CD4-positive, alpha-beta T cell treated with Interferon gamma for 1 hour (primary cell): ENCODE results near the gene OR8K3.

Experiments
- DNase-seq: peaks from one replicate; pipeline ENCODE4 v3.0.0-alpha.2; 2020

OR8K3 gene

DNA sequence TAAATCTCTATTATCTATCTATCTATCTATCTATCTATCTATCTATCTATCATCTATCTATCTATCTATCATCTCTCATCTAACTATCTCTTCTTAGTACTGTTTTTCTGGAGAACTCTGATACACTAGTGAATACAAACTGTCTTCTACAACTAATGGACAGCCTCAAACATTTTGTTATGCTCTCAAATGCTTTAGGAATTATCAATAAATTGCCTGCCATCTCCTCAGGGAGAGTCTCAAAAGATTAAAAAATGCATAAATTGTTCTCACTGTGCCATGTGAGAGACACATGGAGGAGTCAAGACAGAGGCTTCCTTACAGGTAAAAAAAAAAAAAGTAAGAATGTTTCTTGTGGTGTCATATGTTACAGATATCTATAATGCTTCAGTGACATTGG is at the start of gene OR8K3:
Gene OR8K3 (plus strand): TSS at position 301 of the 400 bp plus-strand sequence. CDS start 3,163 bp downstream, outside the sequence.
- no peak for DNase-seq

DNA sequence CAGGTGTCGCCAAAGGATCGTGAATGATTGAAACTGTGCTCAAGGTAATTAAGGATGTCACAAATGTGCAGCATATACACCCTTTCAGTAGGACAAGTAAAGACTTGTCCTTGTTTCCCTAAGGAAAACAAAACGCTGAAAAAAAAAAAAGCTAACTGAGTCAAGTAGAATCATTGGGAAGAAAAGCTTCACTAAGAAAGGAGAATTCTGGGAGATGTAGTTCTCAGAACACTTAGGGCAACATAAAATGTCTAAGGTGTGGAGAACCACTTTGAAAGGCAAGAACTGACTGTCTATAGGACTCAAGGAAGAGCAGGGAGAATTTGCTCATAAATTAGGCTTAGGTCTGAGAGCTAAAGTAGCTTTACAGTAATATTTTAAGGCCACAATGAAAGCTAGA is 43.9 kb upstream of the OR8K3 start:
- DNase-seq, result no peak

DNA sequence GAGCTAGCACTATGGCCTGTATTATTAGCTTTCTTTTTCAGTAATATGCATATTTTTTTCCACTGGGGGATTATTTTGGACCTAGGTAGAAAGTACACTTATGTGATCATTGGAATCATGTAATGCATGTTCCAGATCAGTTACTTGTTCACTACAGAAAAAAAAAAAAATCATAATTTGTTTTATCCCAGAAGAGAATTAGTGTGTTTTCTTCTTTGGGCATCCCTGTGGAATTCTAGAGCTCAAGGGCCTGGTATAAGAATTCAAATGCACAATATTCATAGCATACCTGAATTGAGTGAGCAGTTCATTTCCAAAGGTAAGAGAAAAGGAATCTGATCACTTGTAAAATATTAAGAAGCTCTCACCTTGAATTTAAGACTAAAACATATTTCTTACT is 41.1 kb upstream of the OR8K3 start, which contains the start of gene OR5T1:
Gene OR5T1 (plus strand): TSS at position 301 of the 400 bp plus-strand sequence. CDS start 1,485 bp downstream, outside the sequence.
- no peak for DNase-seq

DNA sequence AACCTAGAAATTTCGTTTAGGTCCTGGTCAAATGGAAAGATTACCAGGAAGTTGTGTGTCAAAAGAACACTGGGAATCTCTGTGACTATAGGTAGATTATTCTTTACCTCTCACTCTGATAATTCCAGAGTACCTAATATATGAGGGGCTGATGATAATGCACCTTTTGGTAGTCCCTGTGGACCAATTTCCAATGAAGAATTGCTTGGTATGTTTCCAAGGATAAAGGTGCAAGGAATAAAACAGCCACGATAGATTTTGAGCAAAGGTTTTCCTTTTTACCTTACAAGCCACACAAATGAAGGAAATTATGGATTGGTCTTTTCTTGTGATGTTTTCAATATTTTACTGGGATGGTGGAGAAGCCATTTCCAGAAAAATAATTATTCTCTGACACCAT is 22.8 kb upstream of the OR8K3 start, which contains the start of gene OR8H1:
Gene OR8H1 (minus strand): TSS at position 101 of the 400 bp plus-strand sequence. CDS start 1,192 bp downstream, outside the sequence.
- no peak for DNase-seq

DNA sequence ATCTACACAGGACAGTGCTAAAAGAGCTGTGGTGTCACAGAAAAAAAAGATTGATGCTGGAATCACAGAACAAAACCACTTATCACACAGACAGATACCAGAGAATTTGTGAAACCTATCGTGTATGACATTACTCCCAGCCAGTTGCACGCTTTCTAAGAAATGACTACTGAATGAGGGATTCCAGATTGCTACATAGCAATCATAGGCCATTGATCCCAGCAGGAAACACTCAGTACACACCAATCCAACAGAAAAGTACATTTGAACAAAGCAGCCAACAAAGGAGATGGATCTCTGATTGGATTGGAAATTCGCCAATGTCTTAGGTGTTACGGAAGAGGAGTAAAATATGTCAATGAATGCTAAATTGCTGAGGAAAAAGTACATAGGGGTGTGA is 18.0 kb upstream of the OR8K3 start:
- DNase-seq, result no peak

DNA sequence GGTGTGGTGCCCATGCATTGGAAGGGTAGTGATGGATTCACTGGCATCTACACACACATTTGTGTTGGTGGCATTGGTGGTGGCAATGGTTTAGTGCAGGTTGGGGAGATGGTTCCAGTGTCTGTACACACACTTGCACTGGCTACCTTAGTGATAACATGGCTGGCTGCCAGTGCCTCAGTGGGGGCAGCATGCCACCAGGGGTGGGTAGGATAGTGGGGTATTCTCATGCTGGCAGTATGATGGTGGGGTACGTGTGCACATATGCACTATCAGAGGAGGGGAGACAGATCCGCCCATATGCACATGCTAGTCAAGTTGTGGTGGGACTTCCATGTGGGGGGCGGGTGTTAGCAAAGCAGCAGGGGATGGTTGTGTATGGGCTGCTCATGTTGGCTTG is 7.1 kb upstream of the OR8K3 start:
- DNase-seq, result no peak

DNA sequence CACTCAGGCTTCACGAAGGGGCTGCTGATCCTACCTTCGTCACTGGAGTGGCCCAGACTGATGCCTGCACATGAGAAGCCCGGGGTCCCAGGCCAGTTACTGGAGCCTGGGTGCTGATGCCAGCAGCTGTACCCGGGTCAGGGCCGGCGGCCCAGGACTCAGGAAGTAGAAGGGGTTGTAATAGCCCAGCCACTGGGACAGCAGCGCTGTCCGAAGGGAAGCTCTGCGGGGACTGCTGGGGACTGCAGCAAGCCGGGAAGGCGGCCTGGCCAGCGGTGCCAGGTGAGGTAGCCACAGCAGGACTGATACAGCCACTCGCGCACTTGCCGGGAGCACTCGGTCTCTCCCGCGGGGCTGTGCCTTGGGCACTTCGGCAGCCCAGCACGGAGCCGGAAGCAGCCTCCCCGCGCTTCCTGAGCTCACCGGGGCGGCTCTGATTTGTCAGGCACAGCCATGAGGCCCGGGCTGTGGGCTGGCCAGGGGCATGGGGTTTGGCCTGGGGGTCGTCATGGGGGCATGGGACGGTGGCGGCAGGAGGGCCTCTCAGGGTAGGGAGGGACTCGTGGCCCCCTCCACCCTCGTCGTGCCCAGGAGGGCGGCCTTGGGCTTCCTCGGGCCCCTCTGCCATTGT is 17.0 kb downstream of the OR8K3 start:
- DNase-seq, result no peak

DNA sequence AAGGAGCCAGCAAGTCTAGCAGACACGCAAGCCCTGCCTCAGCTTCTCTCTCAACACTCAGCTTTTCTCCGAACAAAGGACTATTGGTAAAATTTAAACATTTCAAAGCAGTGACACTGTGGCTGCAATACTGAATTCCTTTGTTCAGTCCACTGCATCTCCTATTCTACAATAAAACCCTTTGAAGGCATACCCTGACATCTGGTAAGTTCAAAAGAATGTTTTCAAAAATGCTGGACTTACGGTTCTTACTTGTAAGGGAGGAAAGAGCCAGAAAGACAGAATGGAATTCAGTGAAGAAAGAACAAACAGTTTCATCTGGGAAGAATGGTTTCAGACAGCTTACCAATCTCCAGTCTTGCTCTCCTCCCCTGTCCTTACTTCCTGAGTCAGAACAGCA is 18.2 kb downstream of the OR8K3 start:
- no peak for DNase-seq

DNA sequence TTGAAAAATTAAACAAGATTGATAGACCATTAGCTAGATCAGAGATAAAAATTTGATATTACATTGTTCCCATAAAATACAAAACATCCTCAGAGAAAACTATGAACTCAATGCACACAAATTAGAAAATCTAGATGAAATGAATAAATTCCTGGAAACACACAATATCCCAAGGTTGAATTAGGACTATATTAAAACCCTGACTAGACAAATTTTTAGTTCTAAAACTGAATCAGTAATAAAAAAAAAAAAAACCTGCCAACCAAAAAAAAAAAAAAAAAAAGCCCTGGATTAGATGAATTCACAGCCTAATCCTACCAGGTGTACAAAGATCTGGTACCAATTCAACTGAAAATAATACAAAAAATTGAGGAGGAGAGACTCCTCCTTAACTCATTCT is 25.3 kb downstream of the OR8K3 start:
- DNase-seq, result no peak

DNA sequence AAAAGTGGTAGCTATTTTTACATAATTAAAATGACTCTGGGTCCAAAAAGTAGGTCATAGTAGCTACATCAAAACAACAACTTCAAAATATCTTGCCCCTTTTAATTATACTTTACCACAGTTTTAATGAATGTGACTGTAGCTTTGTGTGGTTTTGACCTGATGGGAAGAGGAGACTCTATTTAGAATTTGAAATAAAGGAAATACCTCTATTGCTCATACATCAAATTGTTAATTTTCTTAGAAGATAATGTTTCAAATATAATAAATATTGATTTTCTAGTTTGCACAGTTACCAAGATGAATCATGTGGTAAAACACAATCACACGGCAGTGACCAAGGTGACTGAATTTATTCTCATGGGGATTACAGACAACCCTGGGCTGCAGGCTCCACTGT is 30.8 kb downstream of the OR8K3 start, which contains the start of gene OR8K1:
Gene OR8K1 (plus strand): TSS at position 301 of the 400 bp plus-strand sequence. CDS start 0 bp downstream, at position 301.
- no peak for DNase-seq

DNA sequence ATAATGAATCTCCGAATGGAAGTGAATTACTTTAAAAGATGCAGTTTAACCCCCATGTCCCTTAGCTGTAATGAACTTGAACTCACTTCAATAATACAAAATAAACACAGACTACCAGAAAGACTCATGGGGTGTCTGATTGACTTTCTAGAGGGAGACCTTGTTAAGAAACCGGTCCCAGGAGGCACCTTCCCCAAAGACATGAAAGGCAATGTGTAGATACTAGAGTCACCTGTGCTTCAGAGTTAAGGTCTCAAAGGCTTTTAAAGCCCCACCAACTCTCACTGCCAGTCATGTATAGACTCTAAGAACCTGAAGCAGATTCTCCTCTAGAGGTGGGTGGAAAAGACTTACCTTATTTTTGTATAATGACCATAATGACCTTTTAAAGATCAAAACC is 39.0 kb downstream of the OR8K3 start, which contains the start of gene OR8J1:
Gene OR8J1 (plus strand): TSS at position 301 of the 400 bp plus-strand sequence. CDS start 5,956 bp downstream, outside the sequence.
- no peak for DNase-seq
